Ectodermal cell (in vitro differentiated cells): Measurements from ENCODE around the gene CHCHD10.

Experiments used
- H3K27ac ChIP-seq: 2 replicates; pipeline ENCODE4 v1.7.0; 2013; ENCODE audit warnings: mild to moderate bottlenecking, low read depth, low read length; ENCODE audit not compliant: insufficient read depth, poor library complexity, severe bottlenecking
- H3K27me3 ChIP-seq: 2 replicates; pipeline ENCODE4 v1.7.0; 2013; ENCODE audit warnings: mild to moderate bottlenecking, low read length; ENCODE audit not compliant: insufficient read depth, control insufficient read depth, poor library complexity, severe bottlenecking
- H3K36me3 ChIP-seq: one replicate; pipeline ENCODE4 v1.7.0; 2013; ENCODE audit warnings: low read length; ENCODE audit not compliant: control insufficient read depth, insufficient read depth
- H3K4me1 ChIP-seq: one replicate; pipeline ENCODE4 v1.7.0; 2013; ENCODE audit warnings: low read length; ENCODE audit not compliant: control insufficient read depth, insufficient read depth
- H3K4me3 ChIP-seq: 2 replicates; pipeline ENCODE4 v1.7.0; 2013; ENCODE audit warnings: low read depth, low read length, control low read depth; ENCODE audit not compliant: insufficient read depth
- H3K9me3 ChIP-seq: 2 replicates; pipeline ENCODE4 v1.7.0; 2013; ENCODE audit warnings: mild to moderate bottlenecking, low read length, moderate library complexity; ENCODE audit not compliant: control insufficient read depth
- WGBS, 2 experiments: methylation state at CpG; one replicate each; pipeline ENCODE4 v1.1.7; 2013; ENCODE audit warnings: missing lambda C conversion rate in 2 of 2; 5-methylcytosine and 5-hydroxymethylcytosine counted together

The CHCHD10 gene

DNA sequence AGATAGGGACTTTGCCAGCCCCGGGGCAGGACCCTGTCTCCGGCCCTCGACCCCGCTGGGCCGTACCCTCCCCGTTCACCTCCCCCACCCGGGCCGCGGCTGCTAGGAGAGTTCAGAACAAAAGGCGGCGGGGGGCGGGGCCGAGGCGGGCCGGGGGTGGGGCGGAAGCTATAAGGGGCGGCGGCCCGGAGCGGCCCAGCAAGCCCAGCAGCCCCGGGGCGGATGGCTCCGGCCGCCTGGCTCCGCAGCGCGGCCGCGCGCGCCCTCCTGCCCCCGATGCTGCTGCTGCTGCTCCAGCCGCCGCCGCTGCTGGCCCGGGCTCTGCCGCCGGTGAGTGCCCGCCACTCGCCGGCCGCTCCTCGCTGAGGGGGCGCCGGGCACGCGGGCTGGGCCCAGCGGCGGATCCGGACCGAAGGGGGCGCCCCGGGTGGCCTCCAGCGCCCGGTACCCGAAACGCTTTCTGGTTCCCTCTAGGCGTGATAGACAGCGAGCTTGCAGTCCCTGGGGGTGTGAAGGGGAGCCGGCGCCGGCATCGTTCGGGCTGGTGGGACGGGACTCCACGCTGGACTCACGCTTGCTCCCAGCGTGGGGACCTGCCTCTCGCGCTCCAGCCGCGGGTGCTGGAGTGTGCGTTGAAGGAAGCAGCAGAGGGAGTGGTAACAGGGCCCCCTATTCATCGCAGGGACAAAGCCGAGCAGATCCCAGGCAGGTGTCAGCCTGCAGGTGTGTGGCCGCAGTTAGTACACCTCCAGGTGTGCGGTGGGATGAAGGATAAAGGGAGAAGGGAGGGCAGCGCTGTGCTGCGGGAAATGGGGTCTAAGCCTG, 5.1 kb upstream of the CHCHD10 start, which contains the start of gene MMP11:
Gene MMP11, plus strand, starts transcription at position 201 of the 825 bp plus-strand sequence. Its CDS starts 22 bp downstream, at position 223.
- peak within 1 kb of the TSS; percentile 44 for H3K4me3 ChIP-seq
- WGBS, 2 experiments: 2% methylated on average over 79 of the region's 79 CpGs

GRCh38 chr22:23772315-23772648, 4.5 kb upstream of the CHCHD10 start:
- H3K4me3 ChIP-seq: peak overlapping the region; percentile 44
- no peak overlapping the region for H3K27ac ChIP-seq
- H3K27me3 ChIP-seq: peaks cover 22% of the 10 kb centered on the region
- WGBS, 2 experiments: 5 to 11% methylated on average over 6 of the region's 6 CpGs
- no peaks in the 10 kb centered on the region for H3K9me3 ChIP-seq
- H3K4me1 ChIP-seq: peaks cover 13% of the 10 kb centered on the region
- no peaks in the 10 kb centered on the region for H3K36me3 ChIP-seq

More for the DNA sequence above, 5.1 kb upstream of the CHCHD10 start, which contains the start of gene MMP11:
- Histone ChIP-seq H3K9me3 (no peaks in the 10 kb centered on the region), H3K27ac (no peak within 1 kb of the TSS), H3K27me3 (peaks cover 22% of the 10 kb centered on the region), H3K4me1 (peaks cover 13% of the 10 kb centered on the region), H3K36me3 (no peaks in the 10 kb centered on the region)

GRCh38 chr22:23769321-23769965, 1.7 kb upstream of the CHCHD10 start:
- H3K9me3 ChIP-seq: no peaks in the 10 kb centered on the region
- H3K27ac ChIP-seq: no peak overlapping the region
- H3K36me3 ChIP-seq: no peaks in the 10 kb centered on the region
- no peak overlapping the region for H3K4me3 ChIP-seq
- peaks cover 22% of the 10 kb centered on the region for H3K27me3 ChIP-seq
- H3K4me1 ChIP-seq: peaks cover 10% of the 10 kb centered on the region
- 80 to 82% methylated on average over 6 of the region's 6 CpGs for WGBS, 2 experiments

DNA sequence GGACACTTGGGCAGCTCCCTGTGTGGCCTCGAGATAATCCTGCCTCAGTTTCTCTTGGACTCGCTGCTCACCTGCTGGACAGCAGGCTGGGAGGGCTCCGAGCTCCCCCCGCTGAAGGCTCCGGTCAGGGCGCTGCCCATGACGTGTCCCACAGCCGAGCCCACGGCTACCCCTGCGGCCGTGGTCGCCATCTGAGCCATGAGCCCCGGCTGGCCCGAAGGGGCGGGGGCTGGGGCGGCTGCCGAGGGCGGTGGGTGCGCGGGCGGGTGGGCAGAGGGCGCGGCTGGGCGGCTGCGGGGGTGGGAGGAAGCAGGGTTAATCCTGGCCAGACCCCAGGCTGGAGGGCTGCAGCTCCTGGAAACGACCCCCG, 484 bp downstream of the CHCHD10 start:
- Histone ChIP-seq H3K4me3 (peak overlapping the region; percentile 67), H3K27me3 (peaks cover 5% of the 10 kb centered on the region), H3K9me3 (no peaks in the 10 kb centered on the region), H3K4me1 (peaks cover 20% of the 10 kb centered on the region), H3K36me3 (no peaks in the 10 kb centered on the region), H3K27ac (no peak overlapping the region)
- WGBS, 2 experiments: 2 to 3% methylated on average over 27 of the region's 27 CpGs

- no peaks in the 10 kb centered on the region for H3K36me3 ChIP-seq
- no peaks in the 10 kb centered on the region for H3K9me3 ChIP-seq
- H3K27ac ChIP-seq: no peak overlapping the region
- H3K27me3 ChIP-seq: peaks cover 5% of the 10 kb centered on the region
- peaks cover 20% of the 10 kb centered on the region for H3K4me1 ChIP-seq
- 93 to 95% methylated on average over 9 of the region's 9 CpGs for WGBS, 2 experiments
- no peak overlapping the region for H3K4me3 ChIP-seq
These were observed 2.6 kb downstream of the CHCHD10 start for GRCh38 chr22:23764899-23765881.

GRCh38 chr22:23763954-23764353, 3.8 kb downstream of the CHCHD10 start:
- H3K4me1 ChIP-seq: peaks cover 20% of the 10 kb centered on the region
- no peaks in the 10 kb centered on the region for H3K27me3 ChIP-seq
- no peaks in the 10 kb centered on the region for H3K36me3 ChIP-seq
- H3K27ac ChIP-seq: no peak overlapping the region
- no peak overlapping the region for H3K4me3 ChIP-seq
- H3K9me3 ChIP-seq: no peaks in the 10 kb centered on the region
- WGBS, 2 experiments: 86 to 89% methylated on average over 7 of the region's 7 CpGs

GRCh38 chr22:23763579-23763945, 4.2 kb downstream of the CHCHD10 start:
- WGBS, 2 experiments: 47 to 54% methylated on average over 17 of the region's 17 CpGs
- no peaks in the 10 kb centered on the region for H3K36me3 ChIP-seq
- no peak overlapping the region for H3K4me3 ChIP-seq
- no peaks in the 10 kb centered on the region for H3K27me3 ChIP-seq
- no peak overlapping the region for H3K27ac ChIP-seq
- no peaks in the 10 kb centered on the region for H3K9me3 ChIP-seq
- peaks cover 20% of the 10 kb centered on the region for H3K4me1 ChIP-seq

GRCh38 chr22:23762842-23763578, 4.8 kb downstream of the CHCHD10 start, which contains the start of gene C22orf15:
Gene C22orf15 (plus strand): TSS chr22:23762990. CDS start chr22:23763307, 317 bp downstream.
- H3K4me3 ChIP-seq: peak within 1 kb of the TSS; percentile 2
- H3K27me3 ChIP-seq: no peaks in the 10 kb centered on the region
- H3K4me1 ChIP-seq: peaks cover 20% of the 10 kb centered on the region
- H3K9me3 ChIP-seq: no peaks in the 10 kb centered on the region
- no peak within 1 kb of the TSS for H3K27ac ChIP-seq
- WGBS, 2 experiments: 72 to 73% methylated on average over 23 of the region's 23 CpGs
- H3K36me3 ChIP-seq: no peaks in the 10 kb centered on the region

GRCh38 chr22:23760056-23760455, 7.7 kb downstream of the CHCHD10 start:
- Histone ChIP-seq H3K36me3 (no peaks in the 10 kb centered on the region), H3K27ac (no peak overlapping the region)
- 89 to 92% methylated on average over 6 of the region's 6 CpGs for WGBS, 2 experiments

More at GRCh38 chr22:23760056-23760455, 7.7 kb downstream of the CHCHD10 start:
- H3K4me1 ChIP-seq: peaks cover 16% of the 10 kb centered on the region
- no peak overlapping the region for H3K4me3 ChIP-seq
- no peaks in the 10 kb centered on the region for H3K9me3 ChIP-seq
- no peaks in the 10 kb centered on the region for H3K27me3 ChIP-seq
